HTR-8/SVneo (cell line): Measurements from ENCODE around the gene TMEM255B.
A peak's percentile ranks its signal among the peaks of the same experiment; 100 is the strongest.

ENCODE experiments used
- DNase-seq: peaks from one replicate; pipeline ENCODE4 v3.0.0; 2011; ENCODE audit warnings: low spot score, mixed read lengths; ENCODE audit not compliant: insufficient read length
- FAIRE-seq: peaks from 2 replicates; lab custom pipeline; 2011; peaks lifted over from hg19 to GRCh38; lab: Jason Lieb, UNC

TMEM255B gene

GRCh38 chr13:113765564-113765910 is 6.5 kb downstream of the TMEM255B start:
- FAIRE-seq (no peak), DNase-seq (no peak)

DNA sequence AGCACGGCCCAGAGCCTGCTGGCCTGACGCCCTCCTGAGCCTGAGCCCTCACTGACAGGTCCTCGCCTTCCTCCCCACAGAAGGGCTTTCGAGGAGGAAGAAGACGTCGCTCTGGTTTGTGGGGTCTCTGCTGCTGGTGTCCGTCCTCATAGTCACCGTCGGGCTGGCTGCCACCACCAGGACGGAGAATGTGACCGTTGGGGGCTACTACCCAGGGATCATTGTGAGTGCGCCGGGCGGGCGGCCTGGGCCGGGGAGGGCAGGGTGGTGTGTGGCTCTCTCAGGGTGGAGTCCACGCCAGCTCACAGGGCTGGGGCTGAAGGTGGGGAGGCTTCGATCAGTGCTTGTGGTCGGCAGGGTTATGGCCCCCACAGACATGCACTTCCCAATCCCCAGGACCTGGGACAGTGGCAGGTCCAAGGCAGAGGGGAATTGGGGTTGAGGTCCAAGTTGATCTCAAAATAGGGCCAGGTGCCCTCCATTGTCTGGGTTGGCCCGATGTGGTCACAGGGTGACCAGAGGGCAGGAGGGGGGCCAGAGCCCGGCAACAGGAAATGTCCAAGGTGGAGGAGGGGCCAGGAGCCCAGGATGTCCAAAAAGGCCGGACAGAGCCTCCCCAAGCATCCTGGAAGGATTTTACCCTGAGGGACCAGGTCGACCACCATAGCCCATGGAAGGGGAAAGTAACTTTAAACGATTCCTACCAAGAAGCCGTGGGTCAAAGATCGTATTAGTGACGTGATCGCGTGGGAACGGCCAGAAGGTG is 7.2 kb downstream of the TMEM255B start:
- DNase-seq, result no peak
- no peak for FAIRE-seq

DNA sequence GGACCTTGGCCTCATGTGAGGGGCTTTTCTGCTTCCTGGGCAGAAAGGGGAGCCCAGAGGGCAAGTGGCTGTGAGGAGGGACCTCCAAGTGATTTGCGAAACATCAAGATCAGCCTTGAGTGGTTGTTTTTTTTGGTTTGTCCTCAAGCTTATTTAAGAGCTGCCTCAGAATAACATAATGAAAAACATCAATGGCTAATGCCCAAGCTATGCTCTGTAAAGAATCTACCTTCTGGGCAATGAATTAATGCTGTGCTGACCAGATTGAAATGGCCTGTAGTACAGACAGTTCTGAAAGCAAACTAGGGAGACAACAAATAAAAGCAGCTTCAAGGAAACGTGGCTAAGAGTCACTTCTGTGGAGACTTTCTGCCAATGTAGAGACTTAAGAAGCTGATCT is 8.3 kb downstream of the TMEM255B start:
- DNase-seq (no peak), FAIRE-seq (no peak)

- FAIRE-seq (no peak), DNase-seq (no peak)
Measured at GRCh38 chr13:113768018-113768905, 9.2 kb downstream of the TMEM255B start.

- no peak for FAIRE-seq
- DNase-seq, result no peak
Measured at GRCh38 chr13:113769106-113769505, 10.1 kb downstream of the TMEM255B start.

DNA sequence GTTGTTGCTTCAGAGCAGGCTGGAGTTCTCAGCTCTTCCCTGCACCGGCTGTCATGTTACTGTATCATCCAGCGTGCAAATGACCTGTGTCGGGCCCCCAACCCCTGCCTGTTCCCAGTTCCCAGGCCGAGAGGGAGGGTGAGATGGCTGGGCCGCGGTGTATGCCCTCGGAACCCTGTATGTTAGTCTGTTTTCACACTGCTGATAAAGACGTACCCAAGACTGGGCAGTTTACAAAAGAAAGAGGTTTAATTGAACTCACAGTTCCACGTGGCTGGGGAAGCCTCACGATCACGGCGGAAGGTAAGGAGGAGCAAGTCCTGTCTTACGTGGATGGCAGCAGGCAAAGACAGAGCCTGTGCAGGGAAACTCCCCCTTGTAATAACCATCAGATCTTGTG is 10.9 kb downstream of the TMEM255B start:
- DNase-seq (no peak), FAIRE-seq (no peak)

GRCh38 chr13:113770441-113770840 is 11.4 kb downstream of the TMEM255B start:
- FAIRE-seq, result no peak
- no peak for DNase-seq

DNA sequence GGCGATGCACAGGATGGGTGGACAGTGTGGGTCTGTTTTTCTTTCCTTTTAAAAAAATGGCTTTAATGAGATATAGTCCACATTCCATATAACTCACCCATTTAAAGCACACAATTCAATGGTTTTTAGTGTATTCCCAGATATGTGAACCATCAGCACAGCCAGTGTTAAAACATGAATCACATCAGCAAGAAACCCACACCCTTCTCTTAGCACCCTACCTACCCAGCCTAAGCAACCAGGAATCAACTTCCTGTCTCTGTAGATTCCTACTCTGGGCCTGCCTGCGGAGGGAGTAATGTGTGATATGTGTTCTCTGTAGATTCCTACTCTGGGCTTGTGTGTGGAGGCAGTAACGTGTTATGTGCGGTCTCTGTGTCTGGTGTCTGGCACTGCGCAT is 11.9 kb downstream of the TMEM255B start:
- FAIRE-seq (no peak), DNase-seq (no peak)

GRCh38 chr13:113771709-113772331 is 12.8 kb downstream of the TMEM255B start:
- no peak for FAIRE-seq
- DNase-seq, result no peak

GRCh38 chr13:113774177-113775107 is 15.4 kb downstream of the TMEM255B start:
- FAIRE-seq, result peak; percentile 99

GRCh38 chr13:113775451-113776145 is 16.6 kb downstream of the TMEM255B start:
- DNase-seq (no peak), FAIRE-seq (no peak)

More at GRCh38 chr13:113774177-113775107, 15.4 kb downstream of the TMEM255B start:
- DNase-seq, result peak; percentile 48

- FAIRE-seq (no peak), DNase-seq (no peak)
Measured at GRCh38 chr13:113776231-113777125, 17.5 kb downstream of the TMEM255B start.

DNA sequence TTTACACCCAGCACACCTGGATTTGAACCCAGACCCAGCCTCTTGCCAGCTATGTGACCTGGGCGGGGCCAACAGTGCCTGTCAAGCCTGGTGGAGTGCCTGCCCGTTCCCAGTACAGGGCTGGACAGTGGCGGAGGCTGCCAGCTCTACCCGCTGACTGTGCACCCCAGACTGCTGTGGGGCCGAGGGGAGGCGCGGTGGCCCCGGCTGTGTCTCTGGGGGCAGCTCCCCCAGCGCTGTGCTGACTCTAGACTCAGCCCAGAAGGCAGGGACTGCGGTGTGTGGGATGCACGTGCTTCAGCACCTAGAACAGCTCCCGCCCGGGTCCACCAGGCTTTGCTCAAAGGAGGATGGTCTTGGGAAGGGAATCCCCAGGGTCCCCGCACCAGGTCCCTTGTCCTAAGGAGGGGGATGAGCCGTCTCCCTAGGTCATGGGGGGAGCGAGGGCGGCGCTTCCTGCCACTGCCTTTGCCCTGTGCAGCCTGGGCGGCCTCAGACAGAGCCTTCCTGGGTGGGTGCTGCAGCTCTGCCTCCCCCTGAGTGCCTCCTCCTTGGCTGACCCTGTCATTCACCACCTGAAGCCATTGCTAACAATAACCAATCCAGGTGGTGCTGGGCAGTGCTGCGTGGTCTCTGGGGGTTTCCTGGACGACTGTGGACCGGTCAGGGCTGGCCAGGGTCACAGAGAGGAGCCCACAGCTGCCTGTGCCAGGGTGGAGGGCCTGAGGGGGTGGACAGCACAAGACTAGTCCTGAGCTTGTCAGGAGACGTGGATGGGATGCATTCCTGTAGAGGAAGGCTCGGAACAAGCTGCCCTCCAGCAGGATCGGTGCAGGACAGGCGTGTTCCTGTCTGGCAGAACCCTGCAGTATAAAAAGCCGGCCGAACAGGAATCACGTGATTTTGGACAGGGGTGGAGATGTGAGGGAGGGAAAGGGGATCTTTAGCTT is 18.6 kb downstream of the TMEM255B start:
- FAIRE-seq (no peak), DNase-seq (no peak)

DNA sequence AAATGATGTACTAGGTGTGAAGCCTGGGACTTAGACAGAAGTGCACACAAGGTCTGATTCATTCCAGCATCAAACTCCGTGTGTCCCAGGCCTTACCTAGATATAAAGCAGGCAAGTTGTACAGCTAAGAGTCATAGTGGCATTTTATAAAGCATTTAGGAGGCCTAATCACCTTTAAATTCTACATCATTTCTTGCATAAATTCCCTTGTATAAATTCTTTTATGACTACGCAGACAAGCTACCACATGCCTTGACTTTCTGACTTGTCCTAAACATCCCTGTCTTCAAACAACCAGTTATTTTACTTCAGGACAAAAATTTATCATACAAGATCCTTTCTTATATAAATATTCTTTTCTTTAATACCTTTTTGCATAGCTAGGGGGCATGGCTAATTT is 22.5 kb downstream of the TMEM255B start:
- DNase-seq, result no peak
- FAIRE-seq, result no peak

DNA sequence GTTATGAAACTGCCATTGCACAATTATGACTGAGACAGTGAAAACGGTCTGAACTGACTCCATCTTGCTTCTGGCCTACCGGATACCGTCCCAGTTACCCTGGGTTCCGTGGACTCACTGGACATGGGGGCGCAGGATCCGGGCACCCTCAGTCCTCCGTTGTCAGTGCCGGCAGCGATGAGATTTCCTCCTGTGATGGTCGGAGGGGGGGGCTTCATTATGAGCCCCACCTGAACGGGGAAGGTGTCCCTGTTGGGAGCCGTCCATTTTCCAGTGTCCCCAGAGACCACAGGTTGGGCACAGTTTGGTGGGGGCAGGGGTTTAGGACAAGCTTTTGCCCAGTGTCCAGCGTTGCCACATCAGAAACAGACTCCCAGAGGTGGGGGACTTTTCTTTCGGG is 23.4 kb downstream of the TMEM255B start:
- FAIRE-seq, result no peak
- DNase-seq, result no peak

- DNase-seq (no peak), FAIRE-seq (no peak)
Measured at GRCh38 chr13:113783200-113783881, 24.3 kb downstream of the TMEM255B start.
